IPS-15b (cell line): Measurements from ENCODE around the gene LPIN3.

Source experiments
- H3K27me3 ChIP-seq: one replicate; pipeline ENCODE4 v1.6.1; 2013; ENCODE audit warnings: low read length; ENCODE audit not compliant: control insufficient read depth, insufficient read depth
- H3K36me3 ChIP-seq: one replicate; pipeline ENCODE4 v1.6.1; 2013; ENCODE audit warnings: low read length; ENCODE audit not compliant: control insufficient read depth, insufficient read depth
- H3K4me1 ChIP-seq: one replicate; pipeline ENCODE4 v1.6.1; 2013; ENCODE audit warnings: mild to moderate bottlenecking, low read length; ENCODE audit not compliant: control insufficient read depth, insufficient read depth
- H3K4me3 ChIP-seq: one replicate; pipeline ENCODE4 v1.5.1; 2013; ENCODE audit warnings: low read depth, low read length
- H3K9ac ChIP-seq: one replicate; pipeline ENCODE4 v1.6.1; 2013; ENCODE audit warnings: low read depth, mild to moderate bottlenecking, low read length
- H3K9me3 ChIP-seq: one replicate; pipeline ENCODE4 v1.6.1; 2013; ENCODE audit warnings: mild to moderate bottlenecking, low read length; ENCODE audit not compliant: control insufficient read depth, insufficient read depth

LPIN3 gene

GRCh38 chr20:41355192-41355591 lies 14.6 kb downstream of the LPIN3 start:
- Histone ChIP-seq H3K9ac (no peak overlapping the region), H3K9me3 (no peaks in the 10 kb centered on the region), H3K4me1 (no peaks in the 10 kb centered on the region), H3K27me3 (no peaks in the 10 kb centered on the region), H3K4me3 (no peak overlapping the region), H3K36me3 (peaks cover 2% of the 10 kb centered on the region)

GRCh38 chr20:41355598-41356203 lies 15.1 kb downstream of the LPIN3 start:
- Histone ChIP-seq H3K27me3 (no peaks in the 10 kb centered on the region), H3K9ac (no peak overlapping the region), H3K4me1 (no peaks in the 10 kb centered on the region), H3K36me3 (peaks cover 2% of the 10 kb centered on the region), H3K4me3 (no peak overlapping the region), H3K9me3 (no peaks in the 10 kb centered on the region)

GRCh38 chr20:41356951-41357350 lies 16.3 kb downstream of the LPIN3 start:
- Histone ChIP-seq H3K27me3 (no peaks in the 10 kb centered on the region), H3K4me3 (no peak overlapping the region), H3K4me1 (no peaks in the 10 kb centered on the region), H3K9ac (no peak overlapping the region), H3K9me3 (no peaks in the 10 kb centered on the region), H3K36me3 (peaks cover 2% of the 10 kb centered on the region)

GRCh38 chr20:41357424-41358163 lies 17.0 kb downstream of the LPIN3 start:
- Histone ChIP-seq H3K4me3 (no peak overlapping the region), H3K9ac (no peak overlapping the region), H3K27me3 (no peaks in the 10 kb centered on the region), H3K36me3 (peaks cover 2% of the 10 kb centered on the region), H3K4me1 (no peaks in the 10 kb centered on the region), H3K9me3 (no peaks in the 10 kb centered on the region)

GRCh38 chr20:41358230-41358629 lies 17.6 kb downstream of the LPIN3 start:
- H3K4me1 ChIP-seq, result no peaks in the 10 kb centered on the region
- no peak overlapping the region for H3K4me3 ChIP-seq
- no peak overlapping the region for H3K9ac ChIP-seq
- H3K27me3 ChIP-seq, result no peaks in the 10 kb centered on the region
- H3K36me3 ChIP-seq, result peaks cover 2% of the 10 kb centered on the region
- H3K9me3 ChIP-seq, result no peaks in the 10 kb centered on the region

GRCh38 chr20:41358717-41359116 lies 18.1 kb downstream of the LPIN3 start:
- Histone ChIP-seq H3K4me3 (no peak overlapping the region), H3K4me1 (no peaks in the 10 kb centered on the region), H3K36me3 (peaks cover 2% of the 10 kb centered on the region), H3K9ac (no peak overlapping the region), H3K27me3 (no peaks in the 10 kb centered on the region), H3K9me3 (no peaks in the 10 kb centered on the region)

GRCh38 chr20:41359541-41360011 lies 19.0 kb downstream of the LPIN3 start:
- peaks cover 2% of the 10 kb centered on the region for H3K36me3 ChIP-seq
- H3K9me3 ChIP-seq, result no peaks in the 10 kb centered on the region
- H3K9ac ChIP-seq, result no peak overlapping the region
- peaks cover 2% of the 10 kb centered on the region for H3K27me3 ChIP-seq
- H3K4me1 ChIP-seq, result no peaks in the 10 kb centered on the region
- no peak overlapping the region for H3K4me3 ChIP-seq

GRCh38 chr20:41360831-41361756 lies 20.5 kb downstream of the LPIN3 start:
- H3K27me3 ChIP-seq, result peaks cover 17% of the 10 kb centered on the region
- no peak overlapping the region for H3K4me3 ChIP-seq
- no peaks in the 10 kb centered on the region for H3K4me1 ChIP-seq
- H3K9me3 ChIP-seq, result no peaks in the 10 kb centered on the region
- H3K36me3 ChIP-seq, result peaks cover 2% of the 10 kb centered on the region
- no peak overlapping the region for H3K9ac ChIP-seq

GRCh38 chr20:41361757-41362747 lies 21.4 kb downstream of the LPIN3 start:
- Histone ChIP-seq H3K36me3 (peaks cover 2% of the 10 kb centered on the region), H3K4me3 (no peak overlapping the region), H3K9ac (no peak overlapping the region), H3K4me1 (no peaks in the 10 kb centered on the region), H3K27me3 (peaks cover 19% of the 10 kb centered on the region), H3K9me3 (no peaks in the 10 kb centered on the region)

GRCh38 chr20:41362748-41363140 lies 22.1 kb downstream of the LPIN3 start:
- Histone ChIP-seq H3K27me3 (peaks cover 26% of the 10 kb centered on the region), H3K9ac (no peak overlapping the region), H3K9me3 (no peaks in the 10 kb centered on the region), H3K36me3 (no peaks in the 10 kb centered on the region), H3K4me3 (no peak overlapping the region), H3K4me1 (no peaks in the 10 kb centered on the region)

GRCh38 chr20:41363601-41364000 lies 23.0 kb downstream of the LPIN3 start:
- H3K4me1 ChIP-seq, result no peaks in the 10 kb centered on the region
- H3K9me3 ChIP-seq, result no peaks in the 10 kb centered on the region
- peaks cover 31% of the 10 kb centered on the region for H3K27me3 ChIP-seq
- no peak overlapping the region for H3K9ac ChIP-seq
- no peak overlapping the region for H3K4me3 ChIP-seq
- no peaks in the 10 kb centered on the region for H3K36me3 ChIP-seq
